GM10266 (cell line): ENCODE results near the gene PTPRR.

Experiments used
- DNase-seq: peaks from one replicate; pipeline ENCODE4 v3.0.0; 2012; ENCODE audit errors: extremely low spot score
- CTCF ChIP-seq: IDR thresholded peaks from 2 replicates; pipeline ENCODE4 v1.5.1; 2012; ENCODE audit warnings: mild to moderate bottlenecking, low read depth; ENCODE audit not compliant: control insufficient read depth, insufficient read depth; ENCODE audit errors: missing control alignments

PTPRR gene

DNA sequence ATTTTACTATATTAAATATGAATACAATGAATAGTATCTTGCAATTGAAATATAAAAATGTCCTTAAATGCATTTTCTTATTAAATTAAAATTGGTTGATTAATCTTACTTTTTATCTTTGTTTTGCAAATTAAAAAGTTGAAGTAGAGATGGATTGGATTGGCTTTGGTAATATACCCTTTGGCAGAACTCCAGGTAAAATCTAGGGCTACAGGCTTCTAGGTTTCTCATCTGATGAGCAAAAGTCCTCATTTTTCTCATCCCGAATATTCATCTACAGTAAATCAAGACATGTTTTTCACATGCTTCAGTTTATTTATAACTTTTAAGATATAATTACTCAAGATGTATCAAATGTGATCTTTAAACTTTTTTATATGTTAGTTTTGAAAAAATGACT, 2.2 kb downstream of the PTPRR start:
- no peak for TF ChIP-seq CTCF
- DNase-seq = no peak

DNA sequence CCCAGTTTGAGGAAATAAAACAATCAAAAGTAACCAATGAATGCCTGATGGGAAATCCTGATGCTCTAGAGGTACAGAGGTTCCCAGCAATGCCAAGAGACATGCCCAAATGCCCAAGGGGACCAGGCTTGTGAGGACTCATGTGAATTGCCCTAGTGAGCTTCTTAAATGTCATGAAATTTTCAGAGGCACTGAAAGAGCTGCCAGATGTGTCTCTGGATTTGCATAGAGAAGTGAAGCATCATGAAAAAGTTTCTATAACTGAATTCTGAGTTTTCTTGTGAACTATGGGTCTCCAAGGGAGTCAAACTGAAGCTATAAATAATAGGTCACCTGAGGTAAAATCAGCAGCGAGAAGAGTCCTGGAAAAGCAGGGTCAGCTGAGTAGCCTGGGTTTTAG, 9.9 kb downstream of the PTPRR start:
- DNase-seq = no peak
- TF ChIP-seq CTCF = no peak

DNA sequence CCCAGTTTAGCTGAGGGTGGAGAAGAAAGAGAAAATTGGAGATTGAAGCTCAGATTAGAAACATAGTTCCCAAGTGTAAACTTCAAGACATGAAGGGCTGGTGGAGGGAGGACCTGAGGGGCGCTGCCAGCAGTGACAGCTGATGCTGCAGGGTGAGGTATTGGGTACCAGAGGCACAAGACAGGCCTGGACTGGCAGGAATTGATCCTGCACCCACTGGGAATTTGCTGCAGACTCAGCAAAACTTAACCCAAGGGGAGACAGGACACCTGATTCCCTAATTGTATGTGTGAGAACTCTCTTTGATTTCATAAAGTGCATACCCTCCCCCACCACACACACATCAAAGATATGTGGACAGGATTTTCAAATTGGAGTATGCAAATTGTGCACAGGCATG, 11.6 kb downstream of the PTPRR start:
- no peak for DNase-seq
- no peak for TF ChIP-seq CTCF

DNA sequence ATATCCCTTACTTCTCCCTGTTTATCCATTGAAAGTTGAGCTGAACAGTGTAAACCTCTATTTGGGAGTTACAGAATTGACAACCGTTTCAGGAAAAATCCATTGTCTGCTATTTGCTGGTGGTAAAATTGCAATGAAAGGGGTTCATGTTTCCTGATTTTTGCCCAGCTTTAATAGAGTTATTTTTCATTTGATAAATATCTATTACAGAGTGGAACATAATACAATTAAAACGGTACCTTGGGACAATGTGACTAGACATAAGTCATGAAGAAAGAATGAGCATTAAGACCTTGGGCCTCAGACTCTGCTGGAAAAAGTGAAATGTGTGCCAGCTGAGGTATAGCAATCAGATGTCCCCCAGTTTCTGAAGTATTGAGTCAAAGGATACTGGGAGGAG, 13.1 kb downstream of the PTPRR start:
- TF ChIP-seq CTCF = no peak
- no peak for DNase-seq

DNA sequence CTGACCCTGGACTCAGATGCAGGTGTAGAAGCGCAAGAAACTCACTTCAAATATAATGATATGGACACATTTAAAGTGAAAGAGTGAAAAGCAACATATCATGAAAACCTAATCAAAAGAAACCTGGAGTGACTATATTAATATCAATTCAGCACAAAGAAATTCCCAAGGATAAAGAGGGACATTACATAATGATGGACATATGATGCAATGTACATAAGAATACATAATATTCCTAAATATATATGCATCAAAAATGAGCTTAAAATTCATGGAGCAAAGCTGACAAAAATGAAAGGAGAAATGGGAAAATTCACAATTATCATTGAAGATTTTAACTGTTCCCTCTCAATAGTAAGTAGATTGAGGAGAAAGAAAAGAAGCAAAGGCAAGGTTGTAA, 24.6 kb downstream of the PTPRR start:
- DNase-seq = no peak
- no peak for TF ChIP-seq CTCF

DNA sequence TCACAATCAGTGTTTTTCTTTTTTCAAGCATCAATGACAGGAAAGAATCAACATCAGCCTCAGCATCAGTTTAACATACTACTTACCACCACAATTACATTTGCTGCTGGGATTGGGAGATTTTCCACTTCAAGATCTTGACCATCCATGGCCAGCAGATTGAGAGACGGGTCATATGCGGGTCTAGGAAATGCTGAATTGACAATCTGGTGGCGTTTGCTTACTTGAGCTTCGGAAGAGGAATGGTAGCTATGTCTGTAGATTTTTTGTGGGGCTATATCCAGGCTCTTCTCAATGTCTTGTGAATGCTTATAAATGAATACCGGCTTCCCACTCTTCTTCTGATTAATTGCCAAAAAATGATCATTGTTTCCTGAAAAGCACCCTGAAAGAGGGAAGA, 27.9 kb downstream of the PTPRR start:
- DNase-seq = no peak
- TF ChIP-seq CTCF = no peak

DNA sequence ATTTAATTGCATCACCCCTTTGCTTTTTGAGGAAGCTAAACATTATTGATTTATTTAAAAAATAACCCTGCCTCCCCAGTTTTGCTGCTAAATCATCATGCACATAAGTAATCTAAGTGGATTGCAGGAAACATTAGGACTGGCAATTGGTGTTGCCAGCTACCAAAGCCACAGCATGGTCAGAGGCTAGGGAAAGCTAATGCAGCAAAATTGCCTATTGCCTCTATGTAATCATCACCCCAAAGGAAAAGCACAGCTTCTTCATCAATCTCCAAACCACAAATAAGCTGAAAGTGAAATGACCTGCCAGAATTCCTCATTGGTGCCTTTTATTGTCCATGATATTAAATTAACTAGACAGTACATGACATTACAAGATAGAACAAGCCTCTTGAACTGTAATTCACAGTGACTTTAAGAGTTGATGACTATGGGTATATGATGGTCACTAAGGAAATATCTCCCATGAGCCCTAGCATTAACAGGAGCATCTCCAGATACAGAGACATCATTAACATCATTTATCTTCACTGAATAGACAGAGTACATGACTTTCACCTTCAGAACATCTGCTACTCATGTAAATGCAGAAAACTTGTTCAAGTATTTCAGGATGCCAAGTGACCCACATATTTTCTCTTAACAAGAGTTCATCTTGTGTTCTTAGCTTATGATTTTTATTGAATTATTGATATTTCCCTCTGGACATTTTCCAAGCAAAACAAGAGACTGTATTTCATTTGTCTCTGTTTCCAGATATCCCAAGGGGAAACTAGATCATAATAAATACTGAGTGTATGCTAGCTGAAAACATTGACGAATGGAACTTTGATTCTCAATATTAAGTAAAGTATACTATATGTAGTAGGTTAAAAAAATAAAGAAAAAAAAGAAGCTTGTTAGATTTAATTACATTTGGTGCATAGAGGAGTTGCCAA, 29.4 kb downstream of the PTPRR start:
- no peak for TF ChIP-seq CTCF
- no peak for DNase-seq
